ENCODE results near the gene NPHP4. TPM values are rescaled to one million over a fixed set of nuclear protein-coding genes. Genes with fewer than 3 reads are reported as not detected.

Gene NPHP4
- total and polyA plus RNA-seq, 2 donors (not counting 3 experiments of a cell fraction or from before 2014, with no cell fraction given): 4.4 to 11.7 TPM

DNA sequence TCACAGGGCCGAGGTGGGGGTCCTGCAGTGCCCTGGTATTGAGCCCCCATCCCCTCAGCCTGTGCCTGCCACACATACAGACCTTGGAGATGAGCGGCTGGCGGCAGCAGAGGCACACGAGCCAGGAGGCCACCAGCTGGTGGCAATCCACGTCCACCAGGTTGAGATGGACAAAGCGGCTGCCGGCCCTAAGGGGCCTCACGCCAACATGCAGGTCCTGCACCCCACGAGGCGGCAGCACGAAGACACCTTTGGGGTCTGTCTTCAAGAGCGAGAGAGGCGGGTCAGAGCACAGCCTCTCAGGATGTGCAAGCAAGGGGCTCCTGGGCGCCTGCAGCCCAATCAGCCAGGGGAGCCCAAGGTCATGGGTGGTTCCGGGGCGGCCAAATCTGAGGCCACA, 128.0 kb downstream of the NPHP4 start:
- no peaks in the 10 kb centered on the region for H4K20me1 ChIP-seq (replicated peaks; ENCODE audit: control insufficient read depth, extremely low read depth, insufficient read depth, low read length)
- TF ChIP-seq JUN (IDR thresholded peaks at IDR 0.05; ENCODE audit: borderline replicate concordance, insufficient read depth, insufficient read length, low read depth): no peak
- TF ChIP-seq FOS (IDR thresholded peaks at IDR 0.05; ENCODE audit: borderline replicate concordance, insufficient read depth, low read length): no peak
- no peak for TF ChIP-seq MYC (IDR thresholded peaks at IDR 0.05; ENCODE audit: low read depth, low read length)
- TF ChIP-seq EZH2 (IDR thresholded peaks at IDR 0.05; ENCODE audit: borderline replicate concordance, low read depth, low read length, severe bottlenecking): no peak
- TF ChIP-seq, protein P1, sequence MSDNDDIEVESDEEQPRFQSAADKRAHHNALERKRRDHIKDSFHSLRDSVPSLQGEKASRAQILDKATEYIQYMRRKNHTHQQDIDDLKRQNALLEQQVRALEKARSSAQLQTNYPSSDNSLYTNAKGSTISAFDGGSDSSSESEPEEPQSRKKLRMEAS (IDR thresholded peaks at IDR 0.05; ENCODE audit: insufficient read depth, insufficient read length): no peak
- TF ChIP-seq POLR2AphosphoS5 (IDR thresholded peaks at IDR 0.05; ENCODE audit: insufficient read depth, low read depth, low read length): no peak
- no peak for TF ChIP-seq POLR2A (IDR thresholded peaks at IDR 0.05; ENCODE audit: low read depth, low read length)
- TF ChIP-seq, protein P2, sequence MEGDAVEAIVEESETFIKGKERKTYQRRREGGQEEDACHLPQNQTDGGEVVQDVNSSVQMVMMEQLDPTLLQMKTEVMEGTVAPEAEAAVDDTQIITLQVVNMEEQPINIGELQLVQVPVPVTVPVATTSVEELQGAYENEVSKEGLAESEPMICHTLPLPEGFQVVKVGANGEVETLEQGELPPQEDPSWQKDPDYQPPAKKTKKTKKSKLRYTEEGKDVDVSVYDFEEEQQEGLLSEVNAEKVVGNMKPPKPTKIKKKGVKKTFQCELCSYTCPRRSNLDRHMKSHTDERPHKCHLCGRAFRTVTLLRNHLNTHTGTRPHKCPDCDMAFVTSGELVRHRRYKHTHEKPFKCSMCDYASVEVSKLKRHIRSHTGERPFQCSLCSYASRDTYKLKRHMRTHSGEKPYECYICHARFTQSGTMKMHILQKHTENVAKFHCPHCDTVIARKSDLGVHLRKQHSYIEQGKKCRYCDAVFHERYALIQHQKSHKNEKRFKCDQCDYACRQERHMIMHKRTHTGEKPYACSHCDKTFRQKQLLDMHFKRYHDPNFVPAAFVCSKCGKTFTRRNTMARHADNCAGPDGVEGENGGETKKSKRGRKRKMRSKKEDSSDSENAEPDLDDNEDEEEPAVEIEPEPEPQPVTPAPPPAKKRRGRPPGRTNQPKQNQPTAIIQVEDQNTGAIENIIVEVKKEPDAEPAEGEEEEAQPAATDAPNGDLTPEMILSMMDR (IDR thresholded peaks at IDR 0.05; ENCODE audit: extremely low read depth in 1 of 2, insufficient read depth in 1 of 2, low read depth in 1 of 2, low read length in 2 of 2): no peak
- no peak for TF ChIP-seq GATA2 (IDR thresholded peaks at IDR 0.05; ENCODE audit: insufficient read depth, insufficient read length, low read depth, low read length)
- intact Hi-C loops (cut with micrococcal nuclease): no loop called here
- H3K9me1 ChIP-seq (replicated peaks; ENCODE audit: control insufficient read depth, extremely low read depth, insufficient read depth, low read length): no peaks in the 10 kb centered on the region
- BruUV-seq (replicated peaks): no TSS peak
- ChIA-PET POLR2A (no interaction called here), CTCF (no interaction called here)
- dilution Hi-C loops (cut with MboI; ENCODE audit: extremely low pct_ligation_motif_present, low sequenced_read_pairs): no loop called here
- DNase-seq (ENCODE audit: low read depth, low spot score): no peak
- H3K4me1 ChIP-seq (ENCODE audit: control insufficient read depth, extremely low read depth, insufficient read depth, low read length): no peaks in the 10 kb centered on the region
- H3K27ac ChIP-seq (ENCODE audit: insufficient read depth, low read depth, low read length): no peak overlapping the region
- no peaks in the 10 kb centered on the region for H3K9me3 ChIP-seq (replicated peaks; ENCODE audit: control insufficient read depth, insufficient read depth, low read length)
- H3K79me2 ChIP-seq (ENCODE audit: control insufficient read depth, insufficient read depth, low read length): no peaks in the 10 kb centered on the region
- no peak overlapping the region for H3K9ac ChIP-seq (replicated peaks; ENCODE audit: extremely low read depth, insufficient read depth, low read length)
- H3K4me2 ChIP-seq (ENCODE audit: insufficient read depth, low read length): no peak overlapping the region
- H2AFZ ChIP-seq (ENCODE audit: low read depth, low read length): no peak overlapping the region
- H3K27me3 ChIP-seq (ENCODE audit: control insufficient read depth in 2 of 2, insufficient read depth in 2 of 2, low read length in 2 of 2): no peaks in the 10 kb centered on the region
- H3K36me3 ChIP-seq (ENCODE audit: control insufficient read depth in 2 of 2, extremely low read depth in 1 of 2, insufficient read depth in 2 of 2, low read length in 2 of 2): no peaks in the 10 kb centered on the region
- no peak for FAIRE-seq
- no peak overlapping the region for H3K4me3 ChIP-seq (replicated peaks in 1 of 3; ENCODE audit: insufficient read depth in 1 of 3, low read depth in 1 of 3, low read length in 3 of 3)

Measured in endothelial cell of umbilical vein (primary cell).